HUDEP-2 (cell line): ENCODE results near the gene PRKN.
A peak's percentile ranks its signal among the peaks of the same experiment; 100 is the strongest.

Experiments used
- DNase-seq, 76 experiments: peaks; one replicate each; lab custom pipeline; 2025; ENCODE audit not compliant: unreplicated experiment in 76 of 76; lab: John Stamatoyannopoulos, UW

PRKN gene

GRCh38 chr6:161493576-161494118 lies 1233.9 kb downstream of the PRKN start:
- no peak for DNase-seq

- DNase-seq = no peak
These were observed 1237.8 kb downstream of the PRKN start for GRCh38 chr6:161489626-161490306.

GRCh38 chr6:161487694-161488093 lies 1239.9 kb downstream of the PRKN start:
- DNase-seq = no peak

- no peak for DNase-seq
These were observed 1240.4 kb downstream of the PRKN start for GRCh38 chr6:161487217-161487531.

- DNase-seq = peak in 3 of 76 experiments; percentile 20 to 42 (median 26)
These were observed 1241.0 kb downstream of the PRKN start for GRCh38 chr6:161486361-161487216.

GRCh38 chr6:161482517-161482858 lies 1245.1 kb downstream of the PRKN start:
- DNase-seq = no peak

GRCh38 chr6:161481786-161482516 lies 1245.6 kb downstream of the PRKN start:
- no peak for DNase-seq

GRCh38 chr6:161480421-161481155 lies 1247.0 kb downstream of the PRKN start:
- no peak for DNase-seq

- no peak for DNase-seq
These were observed 1248.2 kb downstream of the PRKN start for GRCh38 chr6:161479376-161479775.

GRCh38 chr6:161477876-161478425 lies 1249.6 kb downstream of the PRKN start:
- no peak for DNase-seq

- no peak for DNase-seq
These were observed 1250.9 kb downstream of the PRKN start for GRCh38 chr6:161476711-161477110.

- DNase-seq = no peak
These were observed 1262.2 kb downstream of the PRKN start for GRCh38 chr6:161465403-161465802.

GRCh38 chr6:161463071-161463470 lies 1264.5 kb downstream of the PRKN start:
- no peak for DNase-seq

GRCh38 chr6:161462148-161462547 lies 1265.4 kb downstream of the PRKN start:
- DNase-seq = no peak

GRCh38 chr6:161459008-161459615 lies 1268.5 kb downstream of the PRKN start:
- DNase-seq = no peak

GRCh38 chr6:161458201-161458951 lies 1269.2 kb downstream of the PRKN start:
- no peak for DNase-seq

GRCh38 chr6:161455848-161456247 lies 1271.7 kb downstream of the PRKN start:
- no peak for DNase-seq

GRCh38 chr6:161453558-161453957 lies 1274.0 kb downstream of the PRKN start:
- no peak for DNase-seq

GRCh38 chr6:161452241-161452640 lies 1275.3 kb downstream of the PRKN start:
- no peak for DNase-seq
